ENCODE results near the gene EDIL3.

Gene EDIL3

GRCh38 chr5:84306601-84307000, 78.1 kb downstream of the EDIL3 start:
- no peaks in the 10 kb centered on the region for H3K27me3 ChIP-seq (ENCODE audit: low read depth, low read length)
- TF ChIP-seq CTCF (IDR thresholded peaks at IDR 0.05; ENCODE audit: low read depth, low read length) (no peak), EZH2phosphoT487 (IDR thresholded peaks at IDR 0.05; ENCODE audit: low read depth) (no peak)
- H3K4me2 ChIP-seq (ENCODE audit: low read length): no peak overlapping the region
- no peaks in the 10 kb centered on the region for H3K4me1 ChIP-seq (ENCODE audit: low read length)
- no peaks in the 10 kb centered on the region for H3K36me3 ChIP-seq (replicated peaks; ENCODE audit: low read depth, low read length)
- H3K9me3 ChIP-seq (ENCODE audit: insufficient read depth, low read length): no peaks in the 10 kb centered on the region
- H3K4me3 ChIP-seq (ENCODE audit: low read length): no peak overlapping the region
- no peaks in the 10 kb centered on the region for H4K20me1 ChIP-seq (ENCODE audit: insufficient read depth, low read length)
- no peak overlapping the region for H3K9ac ChIP-seq (ENCODE audit: low read length)
- no peak overlapping the region for H3K27ac ChIP-seq (ENCODE audit: low read length)
- H3K79me2 ChIP-seq (ENCODE audit: low read length): no peaks in the 10 kb centered on the region
- H2AFZ ChIP-seq (ENCODE audit: low read depth, low read length): no peak overlapping the region

DNA sequence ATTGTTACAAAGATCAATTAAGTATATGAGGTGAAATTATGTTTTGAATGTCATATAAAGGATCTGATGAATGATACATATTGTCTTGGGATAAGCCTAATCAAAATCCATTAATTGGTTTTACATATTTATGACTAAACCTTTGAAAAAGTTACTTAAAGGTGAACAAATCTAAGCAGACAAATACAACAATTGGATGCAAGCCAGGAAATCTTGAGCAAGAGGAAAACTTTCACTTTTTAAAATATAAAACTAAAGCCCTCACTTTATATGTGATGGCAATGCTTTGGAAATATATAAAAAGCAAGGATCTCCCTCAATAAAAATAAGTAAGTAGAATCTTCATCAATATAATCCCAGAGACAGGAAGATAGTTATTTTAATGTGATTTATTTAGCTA, 80.1 kb downstream of the EDIL3 start:
- no peaks in the 10 kb centered on the region for H3K27me3 ChIP-seq (ENCODE audit: low read depth, low read length)
- no peak overlapping the region for H3K4me2 ChIP-seq (ENCODE audit: low read length)
- TF ChIP-seq EZH2phosphoT487 (IDR thresholded peaks at IDR 0.05; ENCODE audit: low read depth) (no peak), CTCF (IDR thresholded peaks at IDR 0.05; ENCODE audit: low read depth, low read length) (no peak)
- H4K20me1 ChIP-seq (ENCODE audit: insufficient read depth, low read length): no peaks in the 10 kb centered on the region
- H3K4me1 ChIP-seq (ENCODE audit: low read length): no peaks in the 10 kb centered on the region
- H3K4me3 ChIP-seq (ENCODE audit: low read length): no peak overlapping the region
- H3K9ac ChIP-seq (ENCODE audit: low read length): no peak overlapping the region
- H2AFZ ChIP-seq (ENCODE audit: low read depth, low read length): no peak overlapping the region
- H3K36me3 ChIP-seq (replicated peaks; ENCODE audit: low read depth, low read length): no peaks in the 10 kb centered on the region
- no peaks in the 10 kb centered on the region for H3K79me2 ChIP-seq (ENCODE audit: low read length)
- H3K9me3 ChIP-seq (ENCODE audit: insufficient read depth, low read length): no peaks in the 10 kb centered on the region
- H3K27ac ChIP-seq (ENCODE audit: low read length): no peak overlapping the region

DNA sequence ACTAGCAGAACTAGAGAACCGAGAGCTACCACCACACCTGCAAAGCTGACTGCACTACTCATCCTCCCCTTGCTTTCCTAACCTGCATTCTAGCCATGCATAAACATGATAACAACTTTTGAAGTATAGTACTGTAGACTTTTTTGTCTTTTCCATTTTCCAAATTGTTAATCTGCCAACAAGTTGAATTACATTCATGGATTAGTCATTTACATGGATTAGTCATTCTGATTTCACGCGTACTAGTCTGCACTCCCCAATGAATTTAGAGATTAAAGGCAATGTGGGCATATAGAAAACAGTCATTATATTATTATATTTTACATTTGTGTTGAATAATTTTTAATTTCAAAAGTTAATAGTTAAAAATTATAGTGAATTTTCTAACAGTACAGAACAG, 81.4 kb downstream of the EDIL3 start:
- Histone ChIP-seq H2AFZ (ENCODE audit: low read depth, low read length) (no peak overlapping the region), H3K27me3 (ENCODE audit: low read depth, low read length) (no peaks in the 10 kb centered on the region), H3K79me2 (ENCODE audit: low read length) (no peaks in the 10 kb centered on the region), H3K4me2 (ENCODE audit: low read length) (no peak overlapping the region), H4K20me1 (ENCODE audit: insufficient read depth, low read length) (no peaks in the 10 kb centered on the region), H3K27ac (ENCODE audit: low read length) (no peak overlapping the region), H3K36me3 (replicated peaks; ENCODE audit: low read depth, low read length) (no peaks in the 10 kb centered on the region), H3K9ac (ENCODE audit: low read length) (no peak overlapping the region), H3K9me3 (ENCODE audit: insufficient read depth, low read length) (no peaks in the 10 kb centered on the region), H3K4me3 (ENCODE audit: low read length) (no peak overlapping the region), H3K4me1 (ENCODE audit: low read length) (no peaks in the 10 kb centered on the region)
- TF ChIP-seq CTCF (IDR thresholded peaks at IDR 0.05; ENCODE audit: low read depth, low read length) (no peak), EZH2phosphoT487 (IDR thresholded peaks at IDR 0.05; ENCODE audit: low read depth) (no peak)

DNA sequence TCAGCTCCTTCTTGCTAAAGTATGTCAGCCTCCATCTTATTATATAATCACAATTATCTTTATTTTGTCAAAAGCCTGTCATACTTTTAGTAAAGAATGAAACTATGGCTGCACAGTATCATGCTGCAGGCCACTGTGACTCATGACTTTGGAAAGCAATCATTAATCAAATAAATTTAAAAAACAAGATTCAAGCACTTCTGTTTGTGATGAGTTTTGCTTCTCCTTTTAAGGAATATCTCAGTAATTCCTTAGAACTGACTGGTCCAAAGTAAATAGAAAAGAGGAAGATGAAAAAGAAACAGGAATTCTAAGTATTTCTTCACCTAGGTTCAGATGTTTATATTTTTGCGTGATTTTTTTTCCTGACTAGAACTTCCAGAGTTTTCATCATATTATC, 83.1 kb downstream of the EDIL3 start:
- Histone ChIP-seq H2AFZ (ENCODE audit: low read depth, low read length) (no peak overlapping the region), H3K27ac (ENCODE audit: low read length) (no peak overlapping the region), H3K4me1 (ENCODE audit: low read length) (no peaks in the 10 kb centered on the region), H3K9ac (ENCODE audit: low read length) (no peak overlapping the region), H3K27me3 (ENCODE audit: low read depth, low read length) (no peaks in the 10 kb centered on the region), H4K20me1 (ENCODE audit: insufficient read depth, low read length) (no peaks in the 10 kb centered on the region), H3K9me3 (ENCODE audit: insufficient read depth, low read length) (no peaks in the 10 kb centered on the region), H3K36me3 (replicated peaks; ENCODE audit: low read depth, low read length) (no peaks in the 10 kb centered on the region), H3K4me3 (ENCODE audit: low read length) (no peak overlapping the region), H3K79me2 (ENCODE audit: low read length) (no peaks in the 10 kb centered on the region), H3K4me2 (ENCODE audit: low read length) (no peak overlapping the region)
- TF ChIP-seq EZH2phosphoT487 (IDR thresholded peaks at IDR 0.05; ENCODE audit: low read depth) (no peak), CTCF (IDR thresholded peaks at IDR 0.05; ENCODE audit: low read depth, low read length) (no peak)
